ENCODE measurements around the gene TAS2R43. TPM values are rescaled to one million over a fixed set of nuclear protein-coding genes. Genes with fewer than 3 reads are reported as not detected.

TAS2R43 gene
- total and polyA plus RNA-seq, 2 of the 8 experiments (the other 6 are each of a cell fraction or from before 2014, with no cell fraction given), result 0.18 TPM; not detected in 1

GRCh38 chr12:11107719-11108118 is 15.6 kb upstream of the TAS2R43 start:
- POLR2A ChIA-PET (ENCODE audit: partially characterized antibody), result interaction anchor here (1.0 to 2.5 kb wide), 2 partner anchors 11 to 64 kb away, joined by 3 to 9 read pairs; partner anchors contain the start of gene SMIM10L1

More at GRCh38 chr12:11107719-11108118, 15.6 kb upstream of the TAS2R43 start:
- H2AFZ ChIP-seq (ENCODE audit: low read length), result no peak overlapping the region
- H3K9me3 ChIP-seq (ENCODE audit: insufficient read depth in 2 of 2, low read depth in 1 of 2, low read length in 1 of 2), result no peaks in the 10 kb centered on the region; a peak in 1 of 4 replicates
- H3K4me3 ChIP-seq (ENCODE audit: extremely low read depth in 1 of 4, insufficient read depth in 2 of 4, low read depth in 3 of 4, low read length in 4 of 4), result no peak overlapping the region
- FAIRE-seq, result no peak
- no peak overlapping the region for H3K4me2 ChIP-seq (ENCODE audit: insufficient read depth in 1 of 2, low read depth in 2 of 2, low read length in 2 of 2)
- H2BK120ac ChIP-seq (replicated peaks; ENCODE audit: low read depth, low read length), result no peak overlapping the region
- 82% methylated on average over 1 of the region's 1 CpG; no CpG with 5 or more reads in 1 of the 2 experiments for WGBS, 2 experiments (ENCODE audit: extremely low coverage in 1 of 2, insufficient coverage in 1 of 2, insufficient read length in 1 of 2, insufficient replicate concordance in 2 of 2, low coverage in 1 of 2, low lambda C conversion rate in 2 of 2, missing lambda C conversion rate in 1 of 2)
- no peak overlapping the region for H3K9ac ChIP-seq (replicated peaks in 1 of 4; ENCODE audit: extremely low read depth in 1 of 4, low read depth in 3 of 4, low read length in 3 of 4)
- no peak overlapping the region for H2AK5ac ChIP-seq (ENCODE audit: low read depth, low read length)
- no peak overlapping the region for H3K14ac ChIP-seq (ENCODE audit: insufficient read length)
- no peak overlapping the region for H3K27ac ChIP-seq (ENCODE audit: low read depth, low read length)
- peaks cover 3 to 66% of the 10 kb centered on the region in 2 experiments; a peak in 2 of 4 replicates for H3K79me2 ChIP-seq (ENCODE audit: control insufficient read depth in 1 of 2, insufficient read depth in 2 of 2, low read length in 2 of 2)
- DNase-seq (ENCODE audit: low read depth in 1 of 2, low spot score in 2 of 2), result no peak
- TF ChIP-seq RAD21 (IDR thresholded peaks at IDR 0.05 in 1 of 2, conservative IDR thresholded peaks at IDR 0.05 in 1 of 2; ENCODE audit: low read depth in 2 of 2, low read length in 2 of 2), result no peak
- TF ChIP-seq JUND (IDR thresholded peaks at IDR 0.05; ENCODE audit: low read length), result no peak
- TF ChIP-seq E2F6 (IDR thresholded peaks at IDR 0.05), result no peak
- no peak for TF ChIP-seq POLR2A (IDR thresholded peaks at IDR 0.05; ENCODE audit: control extremely low read depth in 1 of 2, low read depth in 2 of 2, low read length in 2 of 2)
- TF ChIP-seq CTBP2 (IDR thresholded peaks at IDR 0.05; ENCODE audit: borderline replicate concordance, insufficient read depth, insufficient read length, low read length), result no peak
- no peak for TF ChIP-seq FOSL1 (IDR thresholded peaks at IDR 0.05; ENCODE audit: insufficient read depth, low read depth, low read length)
- CTCF ChIA-PET (ENCODE audit: partially characterized antibody), result no interaction called here
- no peak overlapping the region for H3K4ac ChIP-seq (replicated peaks; ENCODE audit: insufficient read length, low read depth, low read length)
- no peak overlapping the region for H4K5ac ChIP-seq (ENCODE audit: insufficient read length, low read depth, low read length)
- no peak overlapping the region for H3K18ac ChIP-seq (ENCODE audit: extremely low read depth, low read length)
- no peak overlapping the region for H2BK20ac ChIP-seq (ENCODE audit: low read length)
- H4K20me1 ChIP-seq (replicated peaks in 1 of 2; ENCODE audit: control insufficient read depth in 1 of 2, insufficient read depth in 2 of 2, low read length in 2 of 2), result no peaks in the 10 kb centered on the region
- H2BK12ac ChIP-seq (ENCODE audit: low read depth, low read length), result no peak overlapping the region
- no peak overlapping the region for H2BK5ac ChIP-seq (ENCODE audit: low read depth, low read length)
- no peak overlapping the region for H3K56ac ChIP-seq (replicated peaks; ENCODE audit: insufficient read length, low read depth, low read length)
- no peaks in the 10 kb centered on the region for H3K23me2 ChIP-seq (ENCODE audit: low read depth, low read length)
- no peak overlapping the region for H4K91ac ChIP-seq (replicated peaks; ENCODE audit: insufficient read length, low read length)
- H3K23ac ChIP-seq (ENCODE audit: insufficient read length), result no peak overlapping the region
- no peaks in the 10 kb centered on the region for H3K36me3 ChIP-seq (ENCODE audit: control insufficient read depth in 2 of 4, insufficient read depth in 4 of 4, low read length in 3 of 4)
- no peak overlapping the region for H4K8ac ChIP-seq (ENCODE audit: extremely low read depth, insufficient read depth, low read length)
- H3K4me1 ChIP-seq (replicated peaks in 1 of 4; ENCODE audit: control insufficient read depth in 3 of 4, insufficient read depth in 4 of 4, low read length in 3 of 4), result no peaks in the 10 kb centered on the region
- no peaks in the 10 kb centered on the region for H3K27me3 ChIP-seq (replicated peaks in 1 of 4; ENCODE audit: control insufficient read depth in 3 of 4, extremely low read depth in 1 of 4, insufficient read depth in 3 of 4, low read length in 3 of 4)
- no peak overlapping the region for H2BK15ac ChIP-seq (ENCODE audit: low read length)
- no peaks in the 10 kb centered on the region; the same call in 1 of the 2 replicates for H3K79me1 ChIP-seq (ENCODE audit: low read depth, low read length)

Data from H1 (cell line).